Measurements from ENCODE around the gene COG7. TPM values are rescaled to one million over a fixed set of nuclear protein-coding genes. Genes with fewer than 3 reads are reported as not detected.

The COG7 gene
- total and polyA plus RNA-seq, 2 of the 13 experiments (the other 11 are each of a cell fraction or from before 2014, with no cell fraction given): 12.6 to 54.5 TPM

GRCh38 chr16:23387666-23388065 is 65.3 kb downstream of the COG7 start:
- Histone ChIP-seq H3K4me3 (replicated peaks in 1 of 3; ENCODE audit: insufficient read depth in 1 of 3, low read depth in 2 of 3, low read length in 3 of 3) (no peak overlapping the region), H3K36me3 (replicated peaks in 1 of 2; ENCODE audit: control insufficient read depth in 1 of 2, insufficient read depth in 2 of 2, low read length in 2 of 2) (peaks cover 17 to 28% of the 10 kb centered on the region in 2 experiments), H3K27ac (ENCODE audit: extremely low read length, insufficient read depth, low read length) (no peak overlapping the region), H3K9me3 (ENCODE audit: low read length) (no peaks in the 10 kb centered on the region), H3K4me1 (ENCODE audit: insufficient read depth, low read length) (no peaks in the 10 kb centered on the region), H3K27me3 (ENCODE audit: control insufficient read depth in 1 of 2, insufficient read depth in 2 of 2, low read length in 2 of 2) (no peaks in the 10 kb centered on the region), H4K20me1 (ENCODE audit: insufficient read depth, low read length) (no peaks in the 10 kb centered on the region), H3K4me2 (ENCODE audit: low read depth, low read length) (no peak overlapping the region), H3K9ac (ENCODE audit: insufficient read depth, low read depth, low read length) (no peak overlapping the region), H3K79me2 (ENCODE audit: insufficient read depth, low read length) (no peaks in the 10 kb centered on the region), H2AFZ (ENCODE audit: low read length) (no peak overlapping the region)
- intact Hi-C loops (cut with micrococcal nuclease; ENCODE audit: unreplicated experiment) (no loop called here), in situ Hi-C loops (cut with HindIII; ENCODE audit: extremely low pct_ligation_motif_present, low pct_unique_long_range_greater_than_20kb) (no loop called here)
- TF ChIP-seq MLXIP (CRISPR knock-in tag; IDR thresholded peaks at IDR 0.05; ENCODE audit: borderline replicate concordance) (no peak), ZNF280D (CRISPR knock-in tag; IDR thresholded peaks at IDR 0.05) (no peak), FOXJ3 (CRISPR knock-in tag; IDR thresholded peaks at IDR 0.05; ENCODE audit: borderline replicate concordance) (no peak), RFX5 (IDR thresholded peaks at IDR 0.05; ENCODE audit: low read depth, low read length) (no peak), SETDB1 (CRISPR knock-in tag; IDR thresholded peaks at IDR 0.05; ENCODE audit: borderline replicate concordance) (no peak), WIZ (CRISPR knock-in tag; IDR thresholded peaks at IDR 0.05) (no peak), POLR2A (IDR thresholded peaks at IDR 0.05; ENCODE audit: insufficient read depth in 1 of 2, low read depth in 2 of 2, low read length in 2 of 2) (no peak), CERS6 (CRISPR knock-in tag; IDR thresholded peaks at IDR 0.05) (no peak), ZNF574 (CRISPR knock-in tag; IDR thresholded peaks at IDR 0.05) (no peak), HDAC2 (CRISPR knock-in tag; IDR thresholded peaks at IDR 0.05) (no peak)
- WGBS (ENCODE audit: low lambda C conversion rate): 94% methylated on average over 8 of the region's 8 CpGs
- FAIRE-seq: no peak
- ATAC-seq: no peak
- no TSS peak for BruUV-seq (replicated peaks)
- CTCF ChIA-PET (ENCODE audit: low intra/inter-chr PET ratio, low total read pairs): no interaction called here
- POLR2A ChIA-PET: no interaction called here
- DNase-seq (ENCODE audit: low spot score): no peak

Data from HepG2 (cell line).